ENCODE results near the gene DAZAP1.

Gene DAZAP1

DNA sequence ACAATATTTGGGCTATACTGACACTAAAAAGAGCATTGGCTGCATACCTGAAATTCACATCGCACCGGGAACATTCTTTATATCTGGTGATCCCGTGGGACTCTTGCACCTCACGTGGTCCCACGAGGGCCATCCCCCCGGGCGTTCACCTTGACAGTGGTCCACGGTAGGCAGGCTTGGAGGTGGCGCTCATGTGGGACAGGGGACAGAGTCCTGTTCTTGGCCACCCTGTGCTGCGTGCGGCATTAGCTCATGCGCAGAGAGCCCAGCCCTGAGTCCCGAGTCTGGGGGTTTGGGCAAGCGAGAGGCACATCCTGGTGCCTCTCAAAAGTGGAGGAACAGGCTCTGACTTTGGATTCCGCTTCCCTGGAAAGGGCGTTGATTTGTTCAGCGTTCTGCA lies 13.5 kb upstream of the DAZAP1 start:
- in situ Hi-C loops (cut with HindIII; ENCODE audit: low sequenced_read_pairs): no loop called here

GRCh38 chr19:1394252-1395193 lies 12.9 kb upstream of the DAZAP1 start:
- in situ Hi-C loops (cut with HindIII; ENCODE audit: low sequenced_read_pairs): no loop called here

DNA sequence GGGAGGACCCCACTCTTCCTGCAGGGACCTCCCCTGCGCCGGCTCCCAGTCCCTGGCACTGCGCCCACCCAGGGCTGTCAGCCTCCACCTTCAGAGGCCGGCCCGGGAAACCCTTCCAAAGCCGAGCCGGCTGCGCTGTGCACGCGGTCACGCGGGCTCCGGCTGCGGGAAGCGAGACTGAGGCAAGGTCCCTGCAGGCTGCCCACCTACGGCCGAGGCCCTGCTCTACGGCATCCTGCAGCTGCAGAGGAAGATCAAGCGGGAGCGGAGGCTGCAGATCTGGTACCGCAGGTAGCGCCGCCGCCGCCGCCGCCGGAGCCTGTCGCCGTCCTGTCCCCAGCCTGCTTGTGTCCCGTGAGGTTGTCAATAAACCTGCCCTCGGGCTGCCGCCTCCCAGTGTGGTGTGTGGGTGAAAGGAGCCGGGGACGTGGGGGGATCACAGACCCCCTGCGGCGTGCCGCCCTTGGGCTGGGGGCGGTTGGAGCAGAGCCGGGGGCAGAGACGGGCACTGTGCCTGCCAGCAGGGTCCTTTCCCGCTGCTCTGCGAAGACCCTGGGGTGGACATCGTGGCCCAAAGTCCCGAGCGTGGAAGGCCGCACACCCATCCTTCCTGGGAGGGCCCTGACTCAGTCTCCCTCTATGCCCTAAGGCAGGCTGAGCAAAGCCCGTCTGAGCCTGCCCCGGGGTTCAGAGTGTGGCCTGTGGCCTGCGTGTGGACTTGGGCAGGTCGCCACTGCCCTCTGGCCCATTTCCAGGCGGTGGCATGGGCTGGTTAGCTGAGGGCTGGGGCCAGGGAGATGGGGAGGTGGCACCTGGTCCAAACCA lies 12.0 kb upstream of the DAZAP1 start:
- in situ Hi-C loops (cut with HindIII; ENCODE audit: low sequenced_read_pairs): no loop called here

- in situ Hi-C loops (cut with HindIII; ENCODE audit: low sequenced_read_pairs): no loop called here
These were observed 11.2 kb upstream of the DAZAP1 start for GRCh38 chr19:1396019-1396767.

DNA sequence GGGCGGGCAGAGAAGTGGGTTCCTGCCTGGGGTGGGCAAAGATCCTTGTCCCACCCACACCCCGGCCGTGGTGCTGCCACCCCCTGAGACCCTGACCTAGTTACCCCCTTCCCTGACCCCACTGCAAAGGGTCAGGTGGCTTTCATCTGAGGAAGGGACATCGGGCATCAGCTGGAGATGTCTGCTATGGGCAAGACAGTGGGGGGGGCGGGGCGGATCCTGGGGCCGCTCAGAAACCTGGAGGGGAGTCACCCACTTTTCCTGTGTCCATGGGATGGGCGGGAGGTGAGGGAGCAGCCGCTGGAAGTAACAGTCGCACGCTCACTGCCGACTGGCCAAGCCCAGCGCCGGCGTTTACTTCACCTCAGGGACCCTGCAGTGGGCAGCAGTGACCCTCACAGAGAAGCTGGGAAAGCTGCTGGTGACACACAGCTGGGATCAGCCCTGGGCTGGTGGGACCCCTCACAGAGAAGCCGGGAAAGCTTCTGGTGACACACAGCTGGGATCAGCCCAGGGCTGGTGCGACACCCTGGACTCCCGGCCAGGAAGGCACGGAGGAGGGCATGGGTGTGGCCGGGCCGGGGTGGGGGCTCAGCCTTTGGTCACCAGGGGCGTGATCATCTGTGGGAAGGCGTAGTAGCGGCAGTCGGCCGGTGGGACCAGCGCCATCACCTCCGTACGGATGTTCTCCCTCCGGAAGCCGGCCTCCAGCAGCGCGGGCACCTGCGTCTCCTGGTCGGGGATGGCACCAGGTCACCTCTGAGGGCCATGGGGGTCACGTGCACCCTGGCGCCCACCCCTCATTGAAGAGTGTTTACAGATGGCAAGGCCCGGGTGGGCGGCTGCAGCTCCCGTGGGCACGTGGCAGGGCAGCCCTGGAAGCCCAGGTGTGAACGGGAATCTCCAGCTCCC lies 10.4 kb upstream of the DAZAP1 start:
- in situ Hi-C loops (cut with HindIII; ENCODE audit: low sequenced_read_pairs): no loop called here

- in situ Hi-C loops (cut with HindIII; ENCODE audit: low sequenced_read_pairs): no loop called here
These were observed 9.5 kb upstream of the DAZAP1 start for GRCh38 chr19:1397838-1398237.

DNA sequence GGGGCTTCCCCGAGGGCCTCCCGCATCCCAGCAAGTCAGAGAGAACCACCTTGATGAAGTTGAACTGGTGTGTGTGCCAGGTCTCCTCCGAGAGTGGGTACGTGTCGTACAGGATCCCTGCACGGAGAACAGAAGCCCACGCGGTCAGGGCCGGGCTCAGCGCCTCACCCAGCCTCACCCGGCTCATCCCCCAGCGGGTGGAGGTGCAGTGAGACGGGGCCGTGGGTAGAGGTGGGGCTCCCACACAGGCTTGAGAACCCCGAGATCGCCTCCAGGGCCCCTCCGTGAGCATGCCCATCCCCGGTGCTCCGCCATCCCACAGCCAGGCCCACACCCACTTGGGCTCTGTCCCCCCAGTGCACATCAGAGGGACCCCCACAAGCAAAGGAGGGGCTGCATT lies 8.3 kb upstream of the DAZAP1 start:
- in situ Hi-C loops (cut with HindIII; ENCODE audit: low sequenced_read_pairs): no loop called here

GRCh38 chr19:1399745-1400144 lies 7.6 kb upstream of the DAZAP1 start:
- in situ Hi-C loops (cut with HindIII; ENCODE audit: low sequenced_read_pairs): no loop called here

- in situ Hi-C loops (cut with HindIII; ENCODE audit: low sequenced_read_pairs): no loop called here
These were observed 6.9 kb upstream of the DAZAP1 start for GRCh38 chr19:1400281-1401137.

DNA sequence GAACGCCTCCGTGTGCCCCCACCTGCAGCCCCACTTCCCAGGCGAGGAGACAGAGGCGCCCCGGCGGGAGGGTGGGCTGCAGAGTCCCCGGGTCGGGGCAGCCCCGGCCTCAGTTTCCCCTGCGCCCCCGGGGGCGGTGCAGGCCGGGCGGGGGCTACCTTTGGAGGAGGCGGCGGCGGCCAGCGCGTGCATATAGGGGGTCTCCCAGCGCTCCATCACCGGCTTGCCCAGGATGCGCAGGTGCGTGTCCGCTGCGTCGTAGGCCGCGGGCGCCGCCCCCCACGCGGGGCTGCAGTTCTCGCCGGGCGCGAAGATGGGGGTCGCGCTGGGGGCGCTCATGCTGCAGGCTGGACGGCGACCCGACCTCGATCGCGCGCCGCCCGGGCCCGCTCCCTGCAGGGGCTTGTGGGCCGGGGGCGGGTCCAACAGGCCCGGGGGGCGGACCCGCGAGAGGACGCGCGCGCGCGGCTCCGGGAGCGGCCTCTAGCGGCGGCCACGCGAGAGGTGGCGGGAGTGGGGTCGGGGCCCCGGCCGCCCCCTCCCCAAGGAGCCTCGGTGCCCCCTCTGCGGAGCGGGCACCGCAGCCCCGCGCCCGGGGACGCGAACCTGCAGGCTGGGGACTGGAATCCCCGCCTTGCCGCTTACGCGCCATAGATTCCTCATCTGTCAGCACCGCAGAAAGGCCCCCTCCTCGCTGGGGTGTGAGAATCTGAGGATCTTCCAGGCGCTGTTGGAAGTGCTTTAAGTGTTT lies 6.1 kb upstream of the DAZAP1 start, which contains the start of gene GAMT:
GAMT (minus strand) TSS at position 405 of the 751 bp plus-strand sequence; CDS start at position 339, 66 bp downstream.
- in situ Hi-C loops (cut with HindIII; ENCODE audit: low sequenced_read_pairs): no loop called here

- in situ Hi-C loops (cut with HindIII; ENCODE audit: low sequenced_read_pairs): no loop called here
These were observed 5.5 kb upstream of the DAZAP1 start for GRCh38 chr19:1401889-1402217.

- in situ Hi-C loops (cut with HindIII; ENCODE audit: low sequenced_read_pairs): no loop called here
These were observed 4.8 kb upstream of the DAZAP1 start for GRCh38 chr19:1402411-1403070.

GRCh38 chr19:1406774-1407527 lies 435 bp upstream of the DAZAP1 start:
- in situ Hi-C loops (cut with HindIII; ENCODE audit: low sequenced_read_pairs): no loop called here

DNA sequence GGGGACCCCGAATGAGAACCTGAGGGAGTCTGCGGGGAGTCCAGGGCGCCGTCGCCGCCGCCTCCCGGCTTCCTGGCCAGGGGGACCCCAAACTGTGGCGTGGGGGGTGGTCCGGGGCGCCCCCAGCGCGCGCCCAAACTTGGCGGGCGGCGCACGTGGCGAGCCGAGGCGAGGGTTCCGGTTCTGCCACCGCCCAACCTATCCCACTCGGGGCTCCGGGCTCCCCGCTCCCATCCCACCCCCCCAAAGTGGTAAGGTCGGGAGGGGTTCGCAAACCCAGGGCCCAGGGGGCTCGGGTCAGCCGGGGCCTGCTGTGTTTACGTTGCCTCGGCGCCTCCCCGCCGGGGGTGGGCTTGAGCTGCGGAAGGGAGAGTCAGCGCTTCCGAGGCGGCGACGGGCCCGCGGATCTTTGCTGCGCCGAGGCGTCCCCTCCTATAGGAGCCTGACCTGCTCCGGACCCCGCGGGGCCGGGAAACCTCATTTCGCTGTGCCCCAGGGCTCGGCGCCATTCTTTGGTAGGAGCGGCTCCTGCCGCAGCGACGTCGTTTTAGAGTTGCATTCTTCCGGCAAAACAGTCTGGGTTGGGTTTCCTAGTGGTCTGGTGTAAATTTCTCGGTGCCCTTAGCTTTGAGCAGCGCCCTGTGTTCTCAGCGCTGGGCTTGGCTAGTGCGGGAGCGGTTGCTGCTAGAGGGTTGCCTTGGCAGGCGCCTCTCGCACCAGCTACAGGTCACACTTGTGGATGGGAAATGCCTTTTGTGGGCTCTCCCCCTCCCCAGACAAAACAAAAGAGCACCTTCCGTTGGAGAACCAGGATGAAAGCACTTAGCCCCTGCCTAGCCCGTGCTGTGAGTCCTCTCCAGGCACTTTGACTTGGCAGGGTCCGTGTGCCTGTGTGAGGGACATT lies 1.2 kb downstream of the DAZAP1 start:
- in situ Hi-C loops (cut with HindIII; ENCODE audit: low sequenced_read_pairs): no loop called here

GRCh38 chr19:1409204-1410005 lies 2.0 kb downstream of the DAZAP1 start:
- in situ Hi-C loops (cut with HindIII; ENCODE audit: low sequenced_read_pairs): no loop called here
